Neural progenitor cell (in vitro differentiated cells): Measurements from ENCODE around the gene RNF169. TPM values are rescaled to one million over a fixed set of nuclear protein-coding genes. Genes with fewer than 3 reads are reported as not detected.

Experiments
- DNase-seq: peaks from one replicate; pipeline ENCODE4 v3.0.0-alpha.2; 2016; ENCODE audit warnings: low spot score
- H2AFZ ChIP-seq: fragments of 200-600 bp; sonication (generic); replicated peaks from 2 replicates; pipeline ENCODE4 v1.6.1; 2016; ENCODE audit warnings: antibody characterized with exemption
- H3F3A ChIP-seq: fragments of 200-600 bp; sonication (generic); 2 replicates; pipeline ENCODE4 v1.6.1; 2016; ENCODE audit warnings: antibody characterized with exemption, low read depth
- H3K27ac ChIP-seq: fragments of 200-600 bp; sonication (generic); 2 replicates; pipeline ENCODE4 v1.5.1; 2016; ENCODE audit warnings: mild to moderate bottlenecking
- H3K27me3 ChIP-seq: fragments of 200-600 bp; sonication (generic); 2 replicates; pipeline ENCODE4 v1.6.1; 2016; ENCODE audit warnings: mild to moderate bottlenecking, moderate library complexity
- H3K36me3 ChIP-seq: fragments of 200-600 bp; sonication (generic); 2 replicates; pipeline ENCODE4 v1.5.1; 2016
- H3K4me1 ChIP-seq: fragments of 200-600 bp; sonication (generic); 2 replicates; pipeline ENCODE4 v1.6.1; 2016; ENCODE audit warnings: mixed run types
- H3K4me2 ChIP-seq: fragments of 200-600 bp; sonication (generic); 2 replicates; pipeline ENCODE4 v1.6.1; 2016
- H3K4me3 ChIP-seq: fragments of 200-600 bp; sonication (generic); 2 replicates; pipeline ENCODE4 v1.5.1; 2016
- H3K79me2 ChIP-seq: fragments of 200-600 bp; sonication (generic); 2 replicates; pipeline ENCODE4 v1.6.1; 2016; ENCODE audit warnings: low read depth
- H3K9ac ChIP-seq: fragments of 200-600 bp; sonication (generic); 2 replicates; pipeline ENCODE4 v1.6.1; 2016
- H3K9me3 ChIP-seq: fragments of 200-600 bp; sonication (generic); 2 replicates; pipeline ENCODE4 v1.5.1; 2016; ENCODE audit warnings: low read depth
- H4K20me1 ChIP-seq: fragments of 200-600 bp; sonication (generic); 2 replicates; pipeline ENCODE4 v1.6.1; 2016; ENCODE audit warnings: low read depth
- H3K27ac Mint-ChIP-seq: 3 replicates; pipeline ENCODE4 v1.8.0; 2021; ENCODE audit warnings: mixed read lengths
- H3K27me3 Mint-ChIP-seq: 2 replicates; pipeline ENCODE4 v1.8.0; 2022; ENCODE audit warnings: low read depth, mild to moderate bottlenecking, inconsistent platforms, moderate library complexity, mixed read lengths; ENCODE audit not compliant: insufficient read depth
- H3K36me3 Mint-ChIP-seq: 3 replicates; pipeline ENCODE4 v1.8.0; 2021; ENCODE audit warnings: mixed read lengths
- H3K4me1 Mint-ChIP-seq: 3 replicates; pipeline ENCODE4 v1.8.0; 2021; ENCODE audit warnings: mixed read lengths
- H3K4me3 Mint-ChIP-seq: 3 replicates; pipeline ENCODE4 v1.8.0; 2021; ENCODE audit warnings: mild to moderate bottlenecking, moderate library complexity, mixed read lengths
- H3K9me3 Mint-ChIP-seq: 3 replicates; pipeline ENCODE4 v1.8.0; 2020; ENCODE audit warnings: mixed read lengths
- CTCF ChIP-seq: fragments of 200-600 bp; sonication (generic); IDR thresholded peaks from 2 replicates; pipeline ENCODE4 v1.5.1; 2017; ENCODE audit warnings: antibody characterized with exemption, mild to moderate bottlenecking
- EZH2 ChIP-seq: fragments of 200-600 bp; sonication (generic); IDR thresholded peaks from 2 replicates; pipeline ENCODE4 v1.6.1; 2017; ENCODE audit warnings: antibody characterized with exemption, mild to moderate bottlenecking, moderate library complexity
- EZH2phosphoT487 ChIP-seq: fragments of 200-600 bp; sonication (generic); IDR thresholded peaks from 2 replicates; pipeline ENCODE4 v1.6.1; 2017; ENCODE audit warnings: antibody characterized with exemption
- total RNA-seq: library from RNA; depleted of rRNA; stranded (reverse); fragments of >200 nt; gene quantifications from 2 replicates; pipeline ENCODE4 v1.2.3, GENCODE V29; 2015; ENCODE audit warnings: low replicate concordance

RNF169 gene
- total RNA-seq, 1 donor from 2014 or later, result 30.2 TPM

GRCh38 chr11:74847895-74848294, 99.2 kb downstream of the RNF169 start:
- H2AFZ ChIP-seq, result no peak overlapping the region
- Mint-ChIP-seq H3K36me3 (peaks cover 12% of the 10 kb centered on the region), H3K9me3 (no peaks in the 10 kb centered on the region), H3K27ac (no peak overlapping the region), H3K4me1 (peaks cover 13% of the 10 kb centered on the region), H3K4me3 (no peak overlapping the region), H3K27me3 (peaks cover 3% of the 10 kb centered on the region)
- H3K27me3 ChIP-seq, result no peaks in the 10 kb centered on the region
- no peak overlapping the region for H3K4me3 ChIP-seq
- H3K27ac ChIP-seq, result no peak overlapping the region
- H3K9ac ChIP-seq, result no peak overlapping the region
- TF ChIP-seq EZH2 (no peak), EZH2phosphoT487 (no peak), CTCF (no peak)
- no peaks in the 10 kb centered on the region for H3K36me3 ChIP-seq
- H3K4me2 ChIP-seq, result no peak overlapping the region
- H3K79me2 ChIP-seq, result no peaks in the 10 kb centered on the region
- H4K20me1 ChIP-seq, result no peaks in the 10 kb centered on the region
- H3K9me3 ChIP-seq, result no peaks in the 10 kb centered on the region
- DNase-seq, result no peak
- peaks cover 13% of the 10 kb centered on the region for H3F3A ChIP-seq
- H3K4me1 ChIP-seq, result peaks cover 15% of the 10 kb centered on the region

GRCh38 chr11:74849525-74850391, 101.1 kb downstream of the RNF169 start:
- peak overlapping the region; percentile 24 for H3K4me2 ChIP-seq
- H4K20me1 ChIP-seq, result no peaks in the 10 kb centered on the region
- H3K27me3 ChIP-seq, result no peaks in the 10 kb centered on the region
- no peak overlapping the region for H2AFZ ChIP-seq
- H3K9me3 ChIP-seq, result no peaks in the 10 kb centered on the region
- H3K27ac Mint-ChIP-seq, result peak overlapping the region; percentile 15
- H3K36me3 ChIP-seq, result no peaks in the 10 kb centered on the region
- peak overlapping the region; percentile 3 for H3K27ac ChIP-seq
- peak; percentile 51 for DNase-seq
- peaks cover 13% of the 10 kb centered on the region for H3F3A ChIP-seq
- H3K4me1 ChIP-seq, result peaks cover 15% of the 10 kb centered on the region
- no peaks in the 10 kb centered on the region for H3K9me3 Mint-ChIP-seq
- H3K79me2 ChIP-seq, result no peaks in the 10 kb centered on the region
- no peak overlapping the region for H3K4me3 ChIP-seq
- H3K4me1 Mint-ChIP-seq, result peaks cover 13% of the 10 kb centered on the region
- no peak overlapping the region for H3K9ac ChIP-seq
- H3K36me3 Mint-ChIP-seq, result peaks cover 14% of the 10 kb centered on the region
- no peaks in the 10 kb centered on the region for H3K27me3 Mint-ChIP-seq
- H3K4me3 Mint-ChIP-seq, result no peak overlapping the region
- TF ChIP-seq EZH2phosphoT487, result no peak

GRCh38 chr11:74853223-74853622, 104.6 kb downstream of the RNF169 start:
- H3K27ac Mint-ChIP-seq, result no peak overlapping the region
- DNase-seq, result no peak

More at GRCh38 chr11:74853223-74853622, 104.6 kb downstream of the RNF169 start:
- Histone ChIP-seq H3K36me3 (no peaks in the 10 kb centered on the region), H3K9me3 (no peaks in the 10 kb centered on the region), H3K4me1 (peaks cover 15% of the 10 kb centered on the region), H4K20me1 (no peaks in the 10 kb centered on the region), H3K4me3 (no peak overlapping the region), H3K27ac (no peak overlapping the region), H3K9ac (no peak overlapping the region), H3K79me2 (no peaks in the 10 kb centered on the region), H3K4me2 (no peak overlapping the region), H3F3A (peaks cover 13% of the 10 kb centered on the region), H3K27me3 (no peaks in the 10 kb centered on the region), H2AFZ (no peak overlapping the region)
- Mint-ChIP-seq H3K9me3 (no peaks in the 10 kb centered on the region), H3K4me3 (no peak overlapping the region), H3K36me3 (peaks cover 11% of the 10 kb centered on the region), H3K4me1 (peaks cover 13% of the 10 kb centered on the region), H3K27me3 (no peaks in the 10 kb centered on the region)
- TF ChIP-seq EZH2 (no peak), CTCF (no peak), EZH2phosphoT487 (no peak)
